ENCODE results near the gene GCM1.

GCM1 gene

GRCh38 chr6:53103993-53104675, 44.5 kb downstream of the GCM1 start:
- DNase-seq, result peak in 1 of 2 experiments; percentile 36

DNA sequence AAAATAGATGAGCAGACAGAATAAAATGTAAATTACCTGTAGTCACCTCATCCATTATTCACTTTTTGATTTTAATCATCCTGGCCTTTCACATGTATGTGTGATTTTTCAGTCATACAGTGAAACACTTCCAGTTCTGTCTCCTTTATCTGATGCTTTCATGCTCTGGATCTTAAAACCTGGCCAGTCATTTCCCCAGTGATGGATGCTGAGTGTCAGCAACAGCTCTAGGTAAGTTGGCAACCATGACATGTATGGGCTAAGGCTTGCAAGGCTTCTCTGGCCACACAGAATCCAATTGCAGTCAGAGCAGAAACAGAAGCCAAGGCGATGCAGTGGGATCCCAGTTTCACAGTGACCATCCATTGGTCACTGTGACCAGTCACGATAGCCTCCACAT, 47.6 kb downstream of the GCM1 start:
- DNase-seq, result no peak

GRCh38 chr6:53100561-53100960, 48.1 kb downstream of the GCM1 start:
- DNase-seq, result no peak

DNA sequence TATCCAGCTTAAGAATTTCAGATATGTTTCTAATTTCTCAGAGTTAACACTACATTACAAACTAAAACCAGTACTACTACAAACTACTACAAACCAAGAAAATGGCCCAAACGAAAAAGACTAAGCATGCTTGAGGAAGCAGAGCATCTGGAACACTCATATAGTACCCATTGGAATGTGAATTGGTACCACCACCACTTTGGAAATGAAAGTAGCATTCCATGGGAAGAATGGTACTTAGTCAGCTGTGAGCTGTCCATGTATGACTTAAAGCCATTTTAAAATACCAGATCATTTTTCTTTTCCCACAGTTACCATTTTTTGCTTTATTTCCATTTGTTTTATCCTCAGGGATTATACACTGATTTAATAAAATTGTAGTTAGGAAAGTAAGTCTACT, 52.9 kb downstream of the GCM1 start:
- no peak for DNase-seq

DNA sequence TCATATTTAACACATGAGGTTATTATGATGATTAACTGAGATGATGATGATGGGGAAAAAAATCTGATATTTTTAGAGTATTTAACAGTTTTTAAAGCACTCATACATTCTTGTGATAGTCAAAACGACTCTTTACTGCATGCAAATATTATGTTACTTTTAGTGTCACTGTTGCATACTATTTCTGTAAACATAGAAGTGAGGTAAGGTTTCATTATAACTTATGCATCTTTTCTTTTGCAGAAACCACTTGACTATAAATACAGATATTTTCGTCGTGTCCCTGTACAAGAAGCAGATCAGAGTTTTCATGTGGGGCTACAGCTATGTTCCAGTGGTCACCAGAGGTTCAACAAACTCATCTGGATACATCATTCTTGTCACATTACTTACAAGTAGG, 53.4 kb downstream of the GCM1 start:
- no peak for DNase-seq

- no peak for DNase-seq
These were observed 58.1 kb downstream of the GCM1 start for GRCh38 chr6:53090576-53090975.

DNA sequence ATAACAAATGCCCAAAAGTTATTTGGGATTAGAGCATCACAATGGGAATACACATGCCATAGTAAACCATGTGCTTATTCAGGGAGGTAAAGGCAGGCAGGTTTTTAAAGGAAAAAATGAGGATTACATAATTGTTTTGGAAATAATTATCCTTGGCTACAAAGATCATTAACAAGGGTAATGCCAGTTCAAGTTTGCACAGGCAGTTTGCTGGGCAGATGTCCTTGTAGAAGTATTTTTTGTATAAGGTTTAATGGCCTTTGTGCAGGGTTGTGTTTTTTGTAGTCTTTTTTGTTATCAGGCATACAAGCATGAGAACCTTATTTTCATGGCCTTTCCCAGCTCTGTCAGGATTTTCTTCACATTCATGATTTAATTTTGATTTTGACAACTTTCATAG, 58.7 kb downstream of the GCM1 start:
- no peak for DNase-seq

GRCh38 chr6:53086302-53086701, 62.3 kb downstream of the GCM1 start:
- no peak for DNase-seq

DNA sequence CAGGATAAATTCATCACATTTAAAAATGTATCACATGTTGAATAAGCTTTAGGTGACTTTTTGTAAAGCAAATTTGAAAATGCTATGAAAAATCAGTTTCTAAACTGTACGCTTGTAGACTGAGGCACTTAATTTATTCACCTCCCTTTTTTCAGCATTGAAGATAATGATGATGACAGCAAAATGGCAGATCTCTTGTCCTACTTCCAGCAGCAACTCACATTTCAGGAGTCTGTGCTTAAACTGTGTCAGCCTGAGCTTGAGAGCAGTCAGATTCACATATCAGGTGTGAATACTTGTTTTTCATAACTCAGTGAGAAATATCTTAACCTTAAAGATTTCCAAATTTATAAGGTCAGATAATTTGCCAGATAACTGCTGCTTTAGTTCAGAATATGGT, 67.8 kb downstream of the GCM1 start:
- no peak for DNase-seq
